Measurements from ENCODE around the gene MYBBP1A.

GRCh38 chr17:4538236-4539002, 16.8 kb downstream of the MYBBP1A start:
- TF ChIP-seq CTCF (IDR thresholded peaks at IDR 0.05) (no peak), EZH2 (IDR thresholded peaks at IDR 0.05; ENCODE audit: borderline replicate concordance, insufficient read depth, low read depth, low read length, poor library complexity, severe bottlenecking) (no peak)

All from B cell (primary cell).